Heart left ventricle (tissue), 16 donors: Measurements from ENCODE around the gene F7. TPM values are rescaled to one million over a fixed set of nuclear protein-coding genes. Genes with fewer than 3 reads are reported as not detected.
A peak's percentile ranks its signal among the peaks of the same experiment; 100 is the strongest.

Source experiments
- ATAC-seq, 4 donors: fragments of 200-7000 bp; cut with Tn5 transposase; one replicate each; pipeline ENCODE4 v1.9.1; 2020 to 2022; ENCODE audit warnings: moderate library complexity in 4 of 4, mild to moderate bottlenecking in 3 of 4, moderate number of reproducible peaks in 1 of 4
- DNase-seq, 5 donors: peaks; one replicate each; pipeline ENCODE4 v3.0.0-alpha.2; 2020
- H3K27ac ChIP-seq, 12 donors: fragments of 200-600 bp; sonication (generic) in 4 of 12; one replicate each; pipeline versions ENCODE4 v1.5.0 to v1.8.0; 2016 to 2022; ENCODE audit warnings: mild to moderate bottlenecking in 2 of 12
- H3K27me3 ChIP-seq, 9 donors: fragments of 200-600 bp; sonication (generic) in 2 of 9; one replicate each; pipeline versions ENCODE4 v1.5.1 to v1.8.0; 2016 to 2022; ENCODE audit warnings: mild to moderate bottlenecking in 3 of 9
- H3K36me3 ChIP-seq, 9 donors: fragments of 200-600 bp; sonication (generic) in 2 of 9; one replicate each; pipeline versions ENCODE4 v1.5.0 to v1.8.0; 2018 to 2022; ENCODE audit warnings: mild to moderate bottlenecking in 2 of 9
- H3K4me1 ChIP-seq, 12 donors: fragments of 200-600 bp; sonication (generic) in 4 of 12; one replicate each; pipeline versions ENCODE4 v1.5.0 to v1.8.0; 2016 to 2022; ENCODE audit warnings: mild to moderate bottlenecking in 3 of 12
- H3K4me3 ChIP-seq, 12 donors: fragments of 200-600 bp; sonication (generic) in 4 of 12; one replicate each; pipeline versions ENCODE4 v1.5.0 to v1.8.0; 2017 to 2022; ENCODE audit warnings: mild to moderate bottlenecking in 9 of 12, moderate library complexity in 4 of 12
- H3K9me3 ChIP-seq, 12 donors: fragments of 200-600 bp; sonication (generic) in 4 of 12; one replicate each; pipeline versions ENCODE4 v1.5.0 to v1.8.0; 2016 to 2022; ENCODE audit warnings: mild to moderate bottlenecking in 1 of 12
- POLR2A ChIP-seq, 2 donors: fragments of 450-650 bp; IDR thresholded peaks; one replicate each; pipeline ENCODE4 v1.6.1; 2017; ENCODE audit warnings: antibody characterized with exemption in 2 of 2, mild to moderate bottlenecking in 2 of 2, moderate library complexity in 2 of 2
- WGBS, 4 donors: extraction: QIAGEN DNeasy Blood & Tissue Kit in 2 of 4; methylation state at CpG; one replicate each; pipeline versions ENCODE4 v1.1.5 to v1.1.7; 2013 to 2018; 5-methylcytosine and 5-hydroxymethylcytosine counted together
- intact Hi-C, 10 donors: fragments of 100-400 bp; cut with DNase I; formaldehyde crosslinking; loops; one replicate each; pipeline versions ENCODE4 v1.11.1 to v1.14.2; 2022
- polyA plus RNA-seq, 2 donors: library from polyadenylated mRNA; stranded (reverse); fragments of 200-250 nt; gene quantifications; one replicate each; pipeline ENCODE4 v1.2.3, GENCODE V29; 2013
- total RNA-seq, 9 donors: library from RNA; depleted of rRNA in 2 of 9; stranded (reverse); fragments of >200 nt in 2 of 9; fragmentation: NEBNext Ultra II Directional in 3 of 9; extraction: Animal tissue kit (Norgen Biotek cat#: 25700) in 3 of 9; gene quantifications; one replicate each; pipeline versions ENCODE4 v1.1.0 to v1.2.4, GENCODE V29; 2016 to 2023
- TF ChIP-seq, protein P1 (sequence below), 12 donors: fragments of 200-600 bp; sonication (generic) in 4 of 12; IDR thresholded peaks; one replicate each; pipeline versions ENCODE4 v1.5.0 to v1.8.0; 2018 to 2022; ENCODE audit warnings: antibody characterized with exemption in 12 of 12, mild to moderate bottlenecking in 5 of 12
- donor health status: ischemic (EF 13 %, LVEDD 7.1; RV severe dilation, severe dysfunction).
- donor health status: healthy with polysubstance abuse.
- donor health status: DM: no; HTN: yes; CAD: no.
- donor health status: DM: no; HTN: no; CAD: no.
- donor health status: ischemic (EF 25% LVEDD 6.9; RV normal size, moderate dysfunction).
- donor health status: ischemic (EF 25% LVEDD 5.7; RV mildly dilated, moderate dysfunction).
- donor health status: healthy.
- donor health status: DM: yes; HTN: yes; CAD: no.
- donor health status: ischemic (EF 35%, LVEDD 5.7; RV mildly dilated, moderate dysfunction).
- donor health status: nonischemic (EF 11% LVEDD 7.7; RV severe dilation, severe dysfunction).
- donor health status: DM: yes; HTN: yes; CAD: no.
- donor health status: PGD.
- donor health status: ischemic (EF 29% LVEDD 5.4; RV normal size, mild dysfunction).
- donor health status: nonischemic (EF 23%, LVEDD 6.1; RV moderate dilation, normal function).

F7 gene
- total and polyA plus RNA-seq, 11 donors: 0.01 to 0.41 (median 0.13) TPM; not detected in 7

DNA sequence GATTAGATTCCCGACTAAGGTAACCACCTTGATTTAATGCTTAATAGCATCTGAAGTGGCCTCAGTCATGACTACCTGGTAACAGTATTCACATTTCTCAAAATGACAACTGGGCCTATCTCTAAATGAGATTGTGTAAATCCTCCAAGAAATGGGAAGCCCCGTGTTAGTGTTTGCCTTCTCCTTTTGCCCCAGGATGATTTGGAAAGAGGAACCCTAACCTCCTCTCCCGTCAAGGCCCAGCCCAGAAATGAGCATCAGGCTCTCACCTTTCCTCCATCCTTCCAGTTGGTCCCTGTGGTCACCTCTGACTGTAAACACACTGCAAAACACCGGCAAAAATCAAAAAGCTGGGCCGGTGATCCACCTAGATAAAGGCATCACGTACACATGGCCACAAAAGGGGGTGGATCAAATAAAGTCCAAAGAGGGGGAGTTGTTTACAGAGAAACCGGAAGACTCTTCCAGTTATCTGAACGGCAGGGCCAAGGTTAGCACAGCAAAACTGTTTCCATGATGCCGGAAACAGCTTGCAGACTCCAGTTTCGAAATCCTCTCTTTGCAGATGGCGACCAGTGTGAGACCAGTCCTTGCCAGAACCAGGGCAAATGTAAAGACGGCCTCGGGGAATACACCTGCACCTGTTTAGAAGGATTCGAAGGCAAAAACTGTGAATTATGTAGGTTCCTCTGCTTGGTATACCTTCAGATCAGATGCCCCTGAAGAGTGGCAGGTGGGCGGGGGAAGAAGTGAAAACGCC, 33.4 kb downstream of the F7 start:
- Histone ChIP-seq H3K9me3 (no peaks in the 10 kb centered on the region), H3K27ac (no peak overlapping the region), H3K27me3 (no peaks in the 10 kb centered on the region), H3K36me3 (peaks cover 0 to 12% (median 0%) of the 10 kb centered on the region in 9 donors), H3K4me1 (no peaks in the 10 kb centered on the region), H3K4me3 (no peak overlapping the region)
- ATAC-seq: no peak
- TF ChIP-seq, protein P1, sequence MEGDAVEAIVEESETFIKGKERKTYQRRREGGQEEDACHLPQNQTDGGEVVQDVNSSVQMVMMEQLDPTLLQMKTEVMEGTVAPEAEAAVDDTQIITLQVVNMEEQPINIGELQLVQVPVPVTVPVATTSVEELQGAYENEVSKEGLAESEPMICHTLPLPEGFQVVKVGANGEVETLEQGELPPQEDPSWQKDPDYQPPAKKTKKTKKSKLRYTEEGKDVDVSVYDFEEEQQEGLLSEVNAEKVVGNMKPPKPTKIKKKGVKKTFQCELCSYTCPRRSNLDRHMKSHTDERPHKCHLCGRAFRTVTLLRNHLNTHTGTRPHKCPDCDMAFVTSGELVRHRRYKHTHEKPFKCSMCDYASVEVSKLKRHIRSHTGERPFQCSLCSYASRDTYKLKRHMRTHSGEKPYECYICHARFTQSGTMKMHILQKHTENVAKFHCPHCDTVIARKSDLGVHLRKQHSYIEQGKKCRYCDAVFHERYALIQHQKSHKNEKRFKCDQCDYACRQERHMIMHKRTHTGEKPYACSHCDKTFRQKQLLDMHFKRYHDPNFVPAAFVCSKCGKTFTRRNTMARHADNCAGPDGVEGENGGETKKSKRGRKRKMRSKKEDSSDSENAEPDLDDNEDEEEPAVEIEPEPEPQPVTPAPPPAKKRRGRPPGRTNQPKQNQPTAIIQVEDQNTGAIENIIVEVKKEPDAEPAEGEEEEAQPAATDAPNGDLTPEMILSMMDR (IDR thresholded peaks at IDR 0.05): no peak
- TF ChIP-seq POLR2A (IDR thresholded peaks at IDR 0.05): no peak
- peak in 1 of 5 donors; percentile 13 for DNase-seq
- intact Hi-C loops: no loop called here
- WGBS, 4 donors: 77 to 84% (median 81%) methylated on average over 16 of the region's 16 CpGs

DNA sequence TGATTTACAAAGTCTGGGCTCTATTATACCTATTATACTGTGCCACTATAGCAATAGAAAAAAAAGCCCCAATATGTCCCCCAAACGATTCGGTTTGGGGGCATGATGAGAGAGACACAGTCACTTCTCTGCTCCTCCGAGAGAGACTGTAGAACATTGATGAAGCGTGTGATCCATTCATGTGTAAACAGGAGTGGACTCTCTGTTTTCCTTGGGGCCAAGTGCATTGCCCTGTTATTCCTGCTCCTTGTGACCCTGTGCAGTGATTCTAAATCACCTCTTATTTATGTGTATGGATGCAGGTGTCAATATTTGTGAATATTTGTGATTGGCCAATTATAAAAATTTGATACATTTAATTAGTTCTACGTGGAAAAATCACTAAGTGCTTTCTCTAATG, 34.0 kb downstream of the F7 start:
- no peak for TF ChIP-seq POLR2A (IDR thresholded peaks at IDR 0.05)
- TF ChIP-seq, protein P1 (IDR thresholded peaks at IDR 0.05): no peak
- ATAC-seq (no peak), DNase-seq (no peak)
- intact Hi-C loops: no loop called here
- no peak overlapping the region for H3K4me3 ChIP-seq
- H3K27me3 ChIP-seq: no peaks in the 10 kb centered on the region
- 80 to 88% (median 86%) methylated on average over 5 of the region's 5 CpGs for WGBS, 4 donors
- no peaks in the 10 kb centered on the region for H3K9me3 ChIP-seq
- H3K27ac ChIP-seq: no peak overlapping the region
- H3K4me1 ChIP-seq: no peaks in the 10 kb centered on the region
- H3K36me3 ChIP-seq: peaks cover 0 to 12% (median 0%) of the 10 kb centered on the region in 9 donors

DNA sequence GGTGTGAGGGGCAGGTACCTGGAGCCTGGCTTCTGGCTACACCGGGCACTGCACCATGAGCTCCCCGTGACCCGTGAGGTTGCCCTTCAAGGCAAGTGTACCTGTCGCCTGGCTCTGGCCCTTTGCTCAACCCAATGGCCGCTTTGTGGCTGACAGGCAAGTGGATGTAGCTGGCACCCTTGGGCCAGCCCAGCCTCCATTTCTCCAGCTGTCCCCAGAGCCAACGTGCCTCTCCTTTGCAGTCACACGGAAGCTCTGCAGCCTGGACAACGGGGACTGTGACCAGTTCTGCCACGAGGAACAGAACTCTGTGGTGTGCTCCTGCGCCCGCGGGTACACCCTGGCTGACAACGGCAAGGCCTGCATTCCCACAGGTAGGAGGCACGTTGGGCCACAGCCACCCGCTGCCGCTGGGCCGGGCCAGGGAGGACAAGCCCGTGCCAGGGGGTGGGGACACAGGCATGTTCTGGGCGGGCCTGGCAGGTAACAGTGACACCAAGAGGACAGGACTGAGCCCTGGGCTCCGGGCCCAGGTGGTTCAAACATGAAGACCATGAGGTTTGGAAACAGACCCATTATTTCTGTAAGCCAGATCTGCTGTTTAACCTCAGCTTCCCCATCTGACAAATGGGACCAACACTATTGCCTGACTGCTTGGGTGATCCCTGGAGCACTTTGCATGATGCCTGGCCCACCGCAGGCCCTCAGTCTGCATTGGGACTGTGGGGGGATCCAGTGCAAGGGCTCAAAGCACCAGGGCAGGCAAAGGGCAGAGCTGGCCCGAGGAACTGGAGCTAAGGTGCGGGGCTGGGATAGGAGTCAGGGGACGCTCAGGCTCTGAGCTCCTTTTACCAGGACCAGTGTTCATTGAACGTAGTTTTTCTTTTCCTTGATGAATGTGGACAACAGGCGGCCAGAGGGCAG, 35.3 kb downstream of the F7 start:
- TF ChIP-seq, protein P1 (IDR thresholded peaks at IDR 0.05): no peak
- TF ChIP-seq POLR2A (IDR thresholded peaks at IDR 0.05): no peak
- no peaks in the 10 kb centered on the region for H3K9me3 ChIP-seq
- peak in 2 of 5 donors; percentile 13 to 56 for DNase-seq
- no peaks in the 10 kb centered on the region for H3K4me1 ChIP-seq
- H3K27ac ChIP-seq: no peak overlapping the region
- no peak for ATAC-seq
- no peak overlapping the region for H3K4me3 ChIP-seq
- no peaks in the 10 kb centered on the region for H3K27me3 ChIP-seq
- 92 to 95% (median 95%) methylated on average over 23 to 26 of the region's 26 CpGs for WGBS, 4 donors
- intact Hi-C loops: no loop called here
- peaks cover 0 to 12% (median 0%) of the 10 kb centered on the region in 9 donors for H3K36me3 ChIP-seq

DNA sequence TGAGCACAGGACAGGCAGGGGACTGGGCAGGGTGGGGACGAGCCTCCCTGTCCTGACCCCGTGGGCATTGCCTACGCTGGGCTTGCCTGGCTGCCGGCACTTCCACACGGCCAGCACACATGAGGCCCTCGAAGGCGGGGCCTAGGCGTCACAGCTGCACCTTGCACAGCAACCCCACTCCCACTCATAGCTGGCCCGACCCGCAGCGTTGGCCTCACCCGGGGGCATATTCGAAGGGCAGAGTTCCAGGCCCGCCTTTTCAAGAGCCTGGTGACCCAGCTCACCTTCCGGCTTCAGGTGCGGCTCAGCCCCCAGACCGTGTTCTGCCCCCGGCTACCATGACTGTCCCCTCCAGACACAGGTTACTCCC, 36.0 kb downstream of the F7 start:
- 90 to 94% (median 92%) methylated on average over 16 to 18 of the region's 18 CpGs for WGBS, 4 donors
- intact Hi-C loops: no loop called here
- no peak overlapping the region for H3K27ac ChIP-seq
- H3K27me3 ChIP-seq: no peaks in the 10 kb centered on the region
- peaks cover 0 to 12% (median 0%) of the 10 kb centered on the region in 9 donors for H3K36me3 ChIP-seq
- H3K4me1 ChIP-seq: no peaks in the 10 kb centered on the region
- DNase-seq (peak in 1 of 5 donors; percentile 7), ATAC-seq (no peak)
- no peaks in the 10 kb centered on the region for H3K9me3 ChIP-seq
- TF ChIP-seq POLR2A (IDR thresholded peaks at IDR 0.05): no peak
- TF ChIP-seq, protein P1 (IDR thresholded peaks at IDR 0.05): no peak
- H3K4me3 ChIP-seq: no peak overlapping the region
